ENCODE data around the gene NSFL1C.
"Not testable (repeated sequence)": the region's sequence is repeated elsewhere in the genome, so short reads cannot be mapped to it uniquely, and the experiment has no call there.

The NSFL1C gene

DNA sequence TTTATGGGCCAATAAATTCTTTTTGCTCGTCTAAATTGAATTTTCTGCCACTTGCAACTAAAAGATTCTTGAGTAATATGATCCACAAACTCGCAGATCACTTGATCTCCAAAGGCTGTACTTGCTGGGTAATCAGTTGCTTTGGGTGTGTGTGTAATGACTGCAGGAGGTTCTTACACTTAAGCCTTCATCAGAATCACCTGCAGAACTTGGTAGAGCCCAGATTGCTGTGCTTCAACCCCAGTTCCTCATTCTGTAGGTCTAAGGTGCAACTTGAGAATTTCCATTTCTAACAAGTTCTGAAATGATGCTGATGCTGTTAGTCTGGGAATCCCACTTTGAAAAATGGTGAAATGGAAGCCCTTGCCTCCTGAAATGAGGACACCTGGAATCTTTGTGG lies 60.8 kb downstream of the NSFL1C start:
- Mint-ChIP-seq H3K27ac (no peak overlapping the region), H3K27me3 (peaks cover 5% of the 10 kb centered on the region), H3K9me3 (peaks cover 9% of the 10 kb centered on the region), H3K4me3 (no peak overlapping the region), H3K4me1 (peaks cover 8% of the 10 kb centered on the region), H3K36me3 (ENCODE audit: low read depth) (no peaks in the 10 kb centered on the region)
- no peak for ATAC-seq
- DNase-seq, result no peak

DNA sequence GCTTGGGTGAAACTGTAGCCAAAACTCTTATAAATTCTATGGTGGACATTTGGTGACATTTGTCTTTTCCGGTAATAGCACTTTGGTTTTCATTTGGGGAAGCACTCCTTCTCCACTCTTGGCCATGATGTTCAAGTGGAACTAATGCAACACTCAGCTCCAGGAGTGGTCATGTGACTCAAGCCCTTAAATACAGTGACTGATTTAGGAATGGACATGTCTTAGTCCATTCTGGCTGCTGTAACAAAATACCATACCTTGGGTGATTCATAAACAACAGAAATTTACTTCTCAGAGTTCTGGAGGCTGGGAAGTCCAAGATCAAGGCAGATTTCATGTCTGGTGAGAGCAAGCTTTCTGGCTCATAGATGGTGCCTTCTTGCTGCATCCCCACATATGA lies 63.0 kb downstream of the NSFL1C start:
- no peak for ATAC-seq
- H3K9me3 Mint-ChIP-seq, result peaks cover 9% of the 10 kb centered on the region

DNA sequence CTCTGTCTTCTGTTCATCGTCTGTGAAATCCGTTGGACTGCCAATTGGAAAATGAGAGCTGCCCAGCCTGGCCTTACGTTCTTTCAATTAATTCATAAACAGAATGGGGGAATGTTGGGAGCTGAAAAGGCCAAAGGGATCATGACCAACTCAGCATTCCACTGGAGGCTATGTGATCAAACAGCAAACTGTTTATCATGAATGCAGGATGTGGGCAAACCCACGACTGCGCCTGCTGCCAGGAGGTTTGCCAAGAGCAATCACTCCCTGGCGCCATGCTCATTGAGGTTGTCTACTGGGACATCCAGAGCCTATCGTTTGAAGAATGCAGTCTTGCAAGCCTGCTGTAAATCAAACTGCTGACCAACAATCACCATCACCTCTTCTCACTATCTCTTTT lies 64.5 kb downstream of the NSFL1C start:
- peaks cover 9% of the 10 kb centered on the region for H3K9me3 Mint-ChIP-seq
- H3K27ac Mint-ChIP-seq, result no peak overlapping the region
- H3K27me3 Mint-ChIP-seq, result no peaks in the 10 kb centered on the region
- no peak overlapping the region for H3K4me3 Mint-ChIP-seq
- H3K4me1 Mint-ChIP-seq, result peaks cover 8% of the 10 kb centered on the region
- no peak for DNase-seq
- no peaks in the 10 kb centered on the region for H3K36me3 Mint-ChIP-seq (ENCODE audit: low read depth)
- ATAC-seq, result no peak

More for the DNA sequence above, 63.0 kb downstream of the NSFL1C start:
- H3K36me3 Mint-ChIP-seq (ENCODE audit: low read depth), result no peaks in the 10 kb centered on the region
- no peaks in the 10 kb centered on the region for H3K27me3 Mint-ChIP-seq
- no peak overlapping the region for H3K27ac Mint-ChIP-seq
- H3K4me1 Mint-ChIP-seq, result peaks cover 8% of the 10 kb centered on the region
- H3K4me3 Mint-ChIP-seq, result no peak overlapping the region
- no peak for DNase-seq

DNA sequence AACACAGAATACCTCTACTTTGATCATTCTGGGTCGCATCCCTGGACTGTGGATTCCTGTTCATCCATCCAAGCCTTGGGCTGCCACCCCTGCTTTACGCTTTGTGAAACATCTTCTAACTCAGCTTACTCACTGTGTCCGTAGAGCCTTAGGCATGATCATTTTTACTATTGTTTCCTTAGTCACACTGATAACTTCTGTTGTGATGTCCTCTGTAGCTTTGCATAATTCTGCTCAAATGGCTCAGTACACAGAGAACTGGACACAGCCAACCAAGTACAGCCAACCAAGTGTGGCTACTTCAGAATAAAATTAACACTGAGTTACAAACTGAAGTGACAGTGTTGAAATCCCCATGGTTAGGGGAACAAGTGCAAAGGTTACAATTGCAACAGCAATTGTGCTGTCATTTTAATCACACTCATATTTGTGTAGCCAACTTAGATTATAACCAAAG lies 65.2 kb downstream of the NSFL1C start:
- H3K4me1 Mint-ChIP-seq, result peaks cover 8% of the 10 kb centered on the region
- no peaks in the 10 kb centered on the region for H3K36me3 Mint-ChIP-seq (ENCODE audit: low read depth)
- no peaks in the 10 kb centered on the region for H3K27me3 Mint-ChIP-seq
- no peak overlapping the region for H3K27ac Mint-ChIP-seq
- no peak overlapping the region for H3K4me3 Mint-ChIP-seq
- ATAC-seq (no peak), DNase-seq (no peak)
- peaks cover 9% of the 10 kb centered on the region for H3K9me3 Mint-ChIP-seq

DNA sequence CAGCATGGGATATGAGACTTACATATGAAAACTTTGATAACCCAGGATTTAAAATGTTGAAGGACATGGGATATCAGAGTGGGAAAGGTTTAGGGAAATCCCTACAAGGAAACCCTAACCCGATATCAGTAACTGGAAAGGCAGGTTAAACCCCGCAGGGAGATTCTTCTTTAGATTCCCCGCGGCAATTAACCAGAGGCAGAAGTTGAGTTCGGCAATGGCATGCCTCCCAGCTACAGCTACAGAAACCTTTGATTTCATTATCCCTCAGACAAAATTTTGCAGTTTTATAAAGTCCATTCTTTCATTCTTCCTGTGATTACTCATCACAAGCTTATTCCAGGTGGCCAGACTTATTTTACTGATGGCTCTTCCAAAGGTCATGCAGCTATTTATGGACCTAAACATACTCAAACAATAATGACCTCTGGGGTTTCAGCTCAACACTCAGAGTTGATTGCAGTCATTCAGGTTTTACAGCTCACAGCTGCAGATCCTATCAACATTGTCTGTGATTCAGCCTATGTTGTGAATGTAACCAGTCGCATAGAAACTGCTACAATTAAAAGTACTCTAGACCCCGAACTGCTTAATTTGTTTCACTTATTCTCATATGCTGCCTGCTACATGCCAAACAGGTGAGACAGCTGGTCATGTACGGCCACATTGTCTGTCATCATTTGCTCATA lies 66.8 kb downstream of the NSFL1C start:
- H3K9me3 Mint-ChIP-seq; ATAC-seq; H3K27me3 Mint-ChIP-seq; H3K36me3 Mint-ChIP-seq (ENCODE audit: low read depth); H3K27ac Mint-ChIP-seq; DNase-seq; H3K4me1 Mint-ChIP-seq; H3K4me3 Mint-ChIP-seq: not testable (repeated sequence)

DNA sequence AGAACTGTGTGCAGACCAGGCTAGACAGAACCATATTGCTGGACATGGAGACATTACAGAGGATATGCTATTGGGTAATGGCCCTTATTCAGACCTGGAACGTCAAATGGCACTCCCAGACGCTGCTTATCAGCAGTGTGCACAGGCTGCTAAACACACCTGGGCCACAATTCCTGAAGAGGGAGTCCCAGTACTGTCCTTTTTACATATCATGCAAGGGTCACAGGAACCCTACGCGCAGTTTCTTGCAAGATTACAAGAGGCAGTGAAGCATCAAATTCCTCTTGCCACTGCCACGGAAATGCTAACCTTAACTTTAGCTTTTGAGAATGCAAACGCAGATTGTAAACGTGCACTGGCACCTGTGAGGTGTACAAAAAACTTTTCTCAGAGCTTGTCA lies 68.5 kb downstream of the NSFL1C start:
- not testable (repeated sequence) for H3K36me3 Mint-ChIP-seq (ENCODE audit: low read depth); H3K27me3 Mint-ChIP-seq; H3K27ac Mint-ChIP-seq; ATAC-seq; H3K4me3 Mint-ChIP-seq; H3K9me3 Mint-ChIP-seq; DNase-seq
- peaks cover 15% of the 10 kb centered on the region for H3K4me1 Mint-ChIP-seq

DNA sequence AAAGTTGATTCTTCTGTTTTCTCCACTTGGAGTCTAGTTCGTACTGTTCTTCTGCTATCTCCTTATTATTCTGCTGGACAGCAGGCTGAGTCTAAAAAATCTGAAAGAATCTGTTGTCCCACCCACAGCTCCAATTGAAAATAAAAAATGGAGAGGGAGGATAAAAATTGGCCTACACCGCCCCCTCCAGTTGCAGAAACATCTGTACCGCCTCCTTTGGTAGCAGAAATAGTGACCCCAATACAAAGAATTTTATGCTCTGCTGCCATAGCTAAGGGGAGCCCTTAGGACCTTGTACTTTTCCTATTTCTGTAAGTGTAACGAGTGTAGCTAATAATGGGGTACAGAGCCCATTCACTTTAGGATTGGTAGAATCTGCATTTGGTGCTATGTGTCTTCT lies 68.9 kb downstream of the NSFL1C start:
- no peaks in the 10 kb centered on the region for H3K27me3 Mint-ChIP-seq

DNA sequence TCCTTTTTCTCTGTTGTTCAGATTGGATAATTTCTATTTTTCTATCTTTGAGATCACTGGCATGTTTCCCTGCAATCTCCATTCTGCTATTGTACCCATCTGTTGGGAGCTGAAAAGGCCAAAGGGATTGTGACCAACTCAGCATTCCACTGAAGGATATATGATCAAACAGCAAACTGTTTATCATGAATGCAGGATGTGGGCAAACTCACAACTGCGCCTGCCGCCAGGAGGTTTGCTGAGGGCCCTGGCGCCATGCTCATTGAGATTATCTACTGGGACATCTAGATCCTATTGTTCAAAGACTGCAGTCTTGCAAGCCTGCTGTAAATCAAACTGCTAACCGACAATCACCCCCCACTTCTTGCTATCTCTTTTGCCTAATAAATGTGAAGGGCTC lies 69.9 kb downstream of the NSFL1C start:
- Mint-ChIP-seq H3K36me3 (ENCODE audit: low read depth) (peaks cover 5% of the 10 kb centered on the region), H3K9me3 (no peaks in the 10 kb centered on the region), H3K27me3 (no peaks in the 10 kb centered on the region), H3K27ac (no peak overlapping the region), H3K4me1 (peaks cover 12% of the 10 kb centered on the region), H3K4me3 (no peak overlapping the region)
- ATAC-seq (no peak), DNase-seq (no peak)

More for the DNA sequence above, 68.9 kb downstream of the NSFL1C start:
- ATAC-seq (no peak), DNase-seq (no peak)
- Mint-ChIP-seq H3K27ac (no peak overlapping the region), H3K36me3 (ENCODE audit: low read depth) (no peaks in the 10 kb centered on the region), H3K4me3 (no peak overlapping the region), H3K4me1 (peaks cover 17% of the 10 kb centered on the region), H3K9me3 (peaks cover 8% of the 10 kb centered on the region)

DNA sequence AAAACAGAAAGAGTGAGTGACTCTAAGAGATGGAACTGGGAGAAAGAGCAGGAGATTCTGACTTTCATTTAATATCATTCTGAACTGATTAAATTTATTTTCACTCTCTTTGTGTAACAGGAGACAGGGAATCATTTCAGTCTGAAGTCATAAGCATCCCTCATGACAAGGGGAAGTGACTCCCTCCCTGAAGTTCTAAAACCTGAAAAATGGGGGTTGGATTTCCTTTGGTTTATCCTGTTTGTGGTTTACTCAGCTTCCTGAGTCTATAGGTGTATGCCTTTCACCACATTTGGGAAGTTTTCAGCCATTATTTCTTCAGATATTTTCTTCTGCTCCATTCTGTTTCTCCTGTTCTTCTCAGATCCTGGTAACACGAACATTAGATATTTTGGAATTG lies 70.4 kb downstream of the NSFL1C start:
- Mint-ChIP-seq H3K36me3 (ENCODE audit: low read depth) (peaks cover 5% of the 10 kb centered on the region), H3K4me3 (no peak overlapping the region), H3K4me1 (peaks cover 16% of the 10 kb centered on the region), H3K27me3 (no peaks in the 10 kb centered on the region), H3K9me3 (no peaks in the 10 kb centered on the region), H3K27ac (no peak overlapping the region)
- no peak for ATAC-seq
- no peak for DNase-seq

DNA sequence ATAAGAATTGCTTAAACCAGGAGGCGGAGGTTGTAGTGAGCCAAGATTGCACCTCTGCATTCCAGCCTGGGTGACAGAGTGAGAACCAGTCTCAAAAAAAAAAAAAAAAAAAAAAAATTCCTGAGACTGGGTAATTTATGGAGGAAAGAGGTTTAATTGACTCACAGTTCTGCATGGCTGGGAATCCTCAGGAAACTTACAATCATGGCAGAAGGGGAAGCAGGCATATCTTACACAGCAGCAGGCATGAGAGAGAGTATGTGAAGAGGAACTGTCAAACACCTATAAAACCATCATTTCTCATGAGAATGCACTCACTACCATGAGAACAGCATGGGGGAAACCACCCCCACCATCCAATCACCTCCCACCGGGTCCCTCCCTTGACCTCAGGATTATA lies 72.0 kb downstream of the NSFL1C start:
- ATAC-seq (no peak), DNase-seq (no peak)
- H3K27ac Mint-ChIP-seq, result no peak overlapping the region
- peaks cover 32% of the 10 kb centered on the region for H3K4me1 Mint-ChIP-seq
- H3K27me3 Mint-ChIP-seq, result no peaks in the 10 kb centered on the region
- H3K36me3 Mint-ChIP-seq (ENCODE audit: low read depth), result peaks cover 9% of the 10 kb centered on the region
- H3K9me3 Mint-ChIP-seq, result no peaks in the 10 kb centered on the region
- no peak overlapping the region for H3K4me3 Mint-ChIP-seq

DNA sequence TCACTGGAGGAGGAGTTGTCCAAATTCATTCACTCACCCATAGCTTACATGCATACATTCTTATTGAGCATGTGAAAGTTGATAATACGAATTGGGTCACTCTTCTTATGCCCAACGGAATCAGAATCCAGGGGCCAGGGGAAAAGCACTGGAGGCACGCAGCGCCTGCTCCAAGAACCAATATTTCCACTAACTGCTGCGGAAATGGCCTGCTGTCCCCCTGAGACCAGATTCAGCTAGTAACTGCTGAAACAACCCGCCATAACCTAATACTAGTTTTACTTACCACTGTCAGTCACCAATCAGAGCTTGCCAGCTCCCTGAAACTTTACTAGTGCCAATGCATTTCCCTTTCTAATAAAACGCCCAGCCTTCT lies 73.2 kb downstream of the NSFL1C start:
- Mint-ChIP-seq H3K27ac (peak overlapping the region; percentile 90), H3K9me3 (no peaks in the 10 kb centered on the region), H3K36me3 (ENCODE audit: low read depth) (peaks cover 15% of the 10 kb centered on the region), H3K4me3 (peak overlapping the region; percentile 94), H3K4me1 (peaks cover 44% of the 10 kb centered on the region), H3K27me3 (no peaks in the 10 kb centered on the region)
- ATAC-seq (no peak), DNase-seq (no peak)

DNA sequence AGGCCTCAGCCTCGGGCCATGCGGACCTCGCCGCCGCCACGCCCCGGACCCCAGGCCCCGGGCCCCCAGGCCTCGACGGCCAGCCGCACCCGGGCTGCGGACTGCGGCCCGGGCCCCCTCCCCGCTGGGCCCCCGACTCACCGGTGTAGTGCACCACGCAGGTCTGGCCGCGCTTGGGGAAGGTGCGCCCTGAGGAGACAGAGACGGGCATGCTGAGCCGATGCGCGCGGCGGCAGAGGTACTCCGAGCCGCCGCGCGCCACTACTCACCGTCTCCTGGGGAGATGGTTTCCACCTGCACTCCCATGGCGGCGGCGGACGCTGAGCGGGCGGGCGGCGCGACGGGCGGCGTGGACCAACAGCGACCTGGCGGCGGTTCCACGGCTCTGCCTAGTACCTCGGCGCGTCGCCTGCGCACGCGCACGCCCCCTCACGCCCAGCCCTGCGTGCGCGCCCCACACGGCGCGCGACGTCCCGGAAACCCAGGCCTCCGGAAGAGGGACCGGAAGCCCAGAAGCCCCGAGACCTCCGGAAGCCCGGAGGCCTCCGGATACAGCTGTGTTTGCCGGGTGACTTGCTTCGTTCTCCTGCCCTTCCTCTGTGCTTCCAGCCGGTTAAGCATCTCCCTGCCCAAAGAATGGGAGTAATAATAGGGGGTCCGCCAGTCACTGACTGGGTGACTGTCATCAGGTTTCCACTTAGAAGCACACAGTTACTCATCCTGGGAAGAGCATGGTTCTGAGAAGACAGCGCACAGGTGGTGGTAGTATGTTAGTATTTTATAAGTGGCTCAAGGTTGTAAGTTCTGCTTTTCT lies 73.7 kb downstream of the NSFL1C start, which contains the start of gene FKBP1A:
Gene FKBP1A (minus strand): TSS at position 362 of the 814 bp plus-strand sequence. CDS start 56 bp downstream, at position 306.
- peaks cover 19% of the 10 kb centered on the region for H3K36me3 Mint-ChIP-seq (ENCODE audit: low read depth)
- H3K9me3 Mint-ChIP-seq, result no peaks in the 10 kb centered on the region
- peak within 1 kb of the TSS; percentile 93 for H3K27ac Mint-ChIP-seq
- peaks cover 50% of the 10 kb centered on the region for H3K4me1 Mint-ChIP-seq
- H3K27me3 Mint-ChIP-seq, result no peaks in the 10 kb centered on the region
- peak within 1 kb of the TSS; percentile 94 for H3K4me3 Mint-ChIP-seq
- DNase-seq (peak; percentile 91), ATAC-seq (peak; percentile 92)

DNA sequence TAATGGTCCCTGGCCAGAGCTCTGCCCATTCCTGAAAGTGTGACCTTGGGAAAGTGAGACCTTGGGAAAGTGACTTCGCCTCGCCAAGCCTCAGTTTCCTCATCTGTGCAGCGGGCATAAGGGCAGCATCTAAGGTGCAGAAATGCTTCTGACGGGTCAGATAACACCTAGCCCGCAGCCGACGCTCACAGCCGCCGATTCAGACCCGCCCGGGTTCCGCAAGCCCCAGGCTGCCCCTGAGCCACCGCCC lies 74.3 kb downstream of the NSFL1C start:
- DNase-seq (no peak), ATAC-seq (peak; percentile 3)
- H3K9me3 Mint-ChIP-seq, result no peaks in the 10 kb centered on the region
- peaks cover 21% of the 10 kb centered on the region for H3K36me3 Mint-ChIP-seq (ENCODE audit: low read depth)
- H3K4me1 Mint-ChIP-seq, result peaks cover 55% of the 10 kb centered on the region
- no peaks in the 10 kb centered on the region for H3K27me3 Mint-ChIP-seq
- H3K4me3 Mint-ChIP-seq, result peak overlapping the region; percentile 94
- peak overlapping the region; percentile 93 for H3K27ac Mint-ChIP-seq

Data from activated naive CD8-positive, alpha-beta T cell treated with anti-CD3 and anti-CD28 coated beads, Interleukin-2, amount 50 U/mL, for 24 hours (primary cell).